HepG2 (cell line): ENCODE data around the gene SELENOM. TPM values are rescaled to one million over a fixed set of nuclear protein-coding genes. Genes with fewer than 3 reads are reported as not detected.

Experiments
- AGO2 ChIP-seq: fragments of 200-400 bp; formaldehyde crosslinking; optimal IDR thresholded peaks from 2 replicates; pipeline ENCODE3; 2017; ENCODE audit warnings: mild to moderate bottlenecking, low read depth, low read length, moderate library complexity
- BRF2 ChIP-seq: sonication (generic); formaldehyde crosslinking; IDR thresholded peaks from 2 replicates; pipeline ENCODE4 v1.8.1; 2022; ENCODE audit warnings: mild to moderate bottlenecking, missing genetic modification reagents
- EED ChIP-seq: sonication (generic); formaldehyde crosslinking; IDR thresholded peaks from 2 replicates; pipeline ENCODE4 v1.5.0; 2020; ENCODE audit warnings: mild to moderate bottlenecking, missing genetic modification reagents
- ERF ChIP-seq: IDR thresholded peaks from 2 replicates; pipeline ENCODE4 v1.6.1; 2018; ENCODE audit warnings: missing biosample characterization, missing genetic modification reagents
- HDAC6 ChIP-seq: fragments of 200-600 bp; sonication (generic); IDR thresholded peaks from 2 replicates; pipeline ENCODE4 v1.7.0; 2017; ENCODE audit warnings: mild to moderate bottlenecking, antibody characterized with exemption, low read length, low read depth
- JARID2 ChIP-seq: sonication (generic); formaldehyde crosslinking; IDR thresholded peaks from 2 replicates; pipeline ENCODE4 v1.8.1; 2023; ENCODE audit warnings: missing genetic modification reagents, inconsistent platforms; ENCODE audit not compliant: insufficient replicate concordance
- KDM2A ChIP-seq: sonication (generic); formaldehyde crosslinking; IDR thresholded peaks from 2 replicates; pipeline ENCODE4 v1.4.0; 2020; ENCODE audit warnings: low read depth, missing genetic modification reagents, borderline replicate concordance
- KMT2B ChIP-seq: IDR thresholded peaks from 2 replicates; pipeline ENCODE4 v1.6.1; 2016; ENCODE audit warnings: missing genetic modification reagents, missing compliant biosample characterization
- MXD3 ChIP-seq: IDR thresholded peaks from 2 replicates; pipeline ENCODE4 v1.6.1; 2016; ENCODE audit warnings: mild to moderate bottlenecking, missing biosample characterization, missing genetic modification reagents
- MYC ChIP-seq: sonication (generic); formaldehyde crosslinking; IDR thresholded peaks from 2 replicates; pipeline ENCODE4 v1.9.0; 2021; ENCODE audit warnings: missing genetic modification reagents, borderline replicate concordance
- NKX3-1 ChIP-seq: sonication (generic); formaldehyde crosslinking; IDR thresholded peaks from 2 replicates; pipeline ENCODE4 v1.5.0; 2020; ENCODE audit warnings: missing genetic modification reagents
- PAWR ChIP-seq: sonication (generic); formaldehyde crosslinking; IDR thresholded peaks from 2 replicates; pipeline ENCODE4 v1.4.0; 2020; ENCODE audit warnings: missing genetic modification reagents, mild to moderate bottlenecking, borderline replicate concordance
- PPARG ChIP-seq: conservative IDR thresholded peaks from 2 replicates; pipeline ENCODE4 v1.6.1; 2016; ENCODE audit warnings: missing biosample characterization, missing genetic modification reagents
- PRMT3 ChIP-seq: sonication (generic); formaldehyde crosslinking; IDR thresholded peaks from 2 replicates; pipeline ENCODE4 v1.8.1; 2022; ENCODE audit warnings: low read depth, mild to moderate bottlenecking, moderate library complexity, missing genetic modification reagents, borderline replicate concordance
- REPIN1 ChIP-seq: sonication (generic); formaldehyde crosslinking; IDR thresholded peaks from 2 replicates; pipeline ENCODE4 v1.8.0; 2022; ENCODE audit warnings: missing genetic modification reagents, low read depth, mild to moderate bottlenecking, borderline replicate concordance
- RXRB ChIP-seq: IDR thresholded peaks from 2 replicates; pipeline ENCODE4 v1.6.1; 2016; ENCODE audit warnings: borderline replicate concordance, missing genetic modification reagents, missing compliant biosample characterization
- TFDP1 ChIP-seq: IDR thresholded peaks from 2 replicates; pipeline ENCODE4 v1.6.1; 2016; ENCODE audit warnings: missing compliant biosample characterization, missing genetic modification reagents, borderline replicate concordance
- TOE1 ChIP-seq: sonication (generic); formaldehyde crosslinking; IDR thresholded peaks from 2 replicates; pipeline ENCODE4 v1.4.0; 2020; ENCODE audit warnings: mild to moderate bottlenecking, missing genetic modification reagents
- ZMYM4 ChIP-seq: sonication (generic); formaldehyde crosslinking; IDR thresholded peaks from 2 replicates; pipeline ENCODE4 v1.8.1; 2023; ENCODE audit warnings: mild to moderate bottlenecking, missing genetic modification reagents
- ZNF232 ChIP-seq: sonication (generic); formaldehyde crosslinking; IDR thresholded peaks from 2 replicates; pipeline ENCODE4 v1.4.0; 2020; ENCODE audit warnings: missing genetic modification reagents, borderline replicate concordance
- ZNF484 ChIP-seq: sonication (generic); formaldehyde crosslinking; IDR thresholded peaks from 2 replicates; pipeline ENCODE4 v1.5.1; 2020; ENCODE audit warnings: mild to moderate bottlenecking, low read depth, missing genetic modification reagents, borderline replicate concordance
- ZNF503 ChIP-seq: sonication (generic); formaldehyde crosslinking; IDR thresholded peaks from 2 replicates; pipeline ENCODE4 v1.4.0; 2020; ENCODE audit warnings: missing genetic modification reagents
- ZNF710 ChIP-seq: sonication (generic); formaldehyde crosslinking; IDR thresholded peaks from 2 replicates; pipeline ENCODE4 v1.5.0; 2020; ENCODE audit warnings: mild to moderate bottlenecking, missing genetic modification reagents, borderline replicate concordance
- polyA plus RNA-seq, 8 experiments: library from polyadenylated mRNA; depleted of rRNA in 3 of 8; stranded (reverse) in 7 of 8; unstranded in 1 of 8; fragments of >200 nt; fragmentation: Illumina TruSeq in 4 of 8; extraction: Trizol in 4 of 8; gene quantifications; 2 replicates each; pipeline versions ENCODE4 v1.2.1 to v1.2.3, GENCODE V29; 2011 to 2016; ENCODE audit warnings: low read depth in 4 of 8, missing spikeins in 1 of 8, mixed read lengths in 1 of 8; ENCODE audit not compliant: insufficient read depth in 1 of 8
- total RNA-seq, 5 experiments: library from RNA; depleted of rRNA; stranded (reverse); fragments of >200 nt; fragmentation: Illumina TruSeq; extraction: Trizol; gene quantifications; 2 replicates each; pipeline ENCODE4 v1.2.3, GENCODE V29; 2016; ENCODE audit warnings: low read depth in 1 of 5

SELENOM gene
- total and polyA plus RNA-seq, 2 of the 13 experiments (the other 11 are each of a cell fraction or from before 2014, with no cell fraction given) = 4.1 to 4.3 TPM

GRCh38 chr22:31089160-31090100, 17.9 kb downstream of the SELENOM start (continued):
- no peak for TF ChIP-seq MXD3 (CRISPR knock-in tag)
- no peak for TF ChIP-seq PRMT3 (CRISPR knock-in tag)
- no peak for TF ChIP-seq AGO2
- TF ChIP-seq PPARG (CRISPR knock-in tag) = peak; percentile 100
- peak; percentile 96 for TF ChIP-seq RXRB (CRISPR knock-in tag)
- TF ChIP-seq MYC (CRISPR knock-in tag) = no peak
- TF ChIP-seq KMT2B (CRISPR knock-in tag) = no peak
- no peak for TF ChIP-seq ZMYM4 (CRISPR knock-in tag)
- TF ChIP-seq ZNF484 (CRISPR knock-in tag) = no peak
- no peak for TF ChIP-seq NKX3-1 (CRISPR knock-in tag)
- no peak for TF ChIP-seq ZNF503
- TF ChIP-seq EED (CRISPR knock-in tag) = no peak
- TF ChIP-seq ERF = no peak
- TF ChIP-seq BRF2 (CRISPR knock-in tag) = no peak
- no peak for TF ChIP-seq JARID2 (CRISPR knock-in tag)
- no peak for TF ChIP-seq ZNF232 (CRISPR knock-in tag)
- no peak for TF ChIP-seq REPIN1
- TF ChIP-seq PAWR (CRISPR knock-in tag) = no peak
- no peak for TF ChIP-seq KDM2A
- no peak for TF ChIP-seq TOE1 (CRISPR knock-in tag)
- TF ChIP-seq HDAC6 = no peak
- TF ChIP-seq TFDP1 (CRISPR knock-in tag) = no peak
- TF ChIP-seq ZNF710 (CRISPR knock-in tag) = no peak
